HepG2 (cell line): ENCODE data around the gene GMEB2. TPM values are rescaled to one million over a fixed set of nuclear protein-coding genes. Genes with fewer than 3 reads are reported as not detected.

Experiments used
- CENPX ChIP-seq: sonication (generic); formaldehyde crosslinking; IDR thresholded peaks from 2 replicates; pipeline ENCODE4 v1.9.0; 2021; ENCODE audit warnings: mild to moderate bottlenecking, missing genetic modification reagents, moderate library complexity
- CREBL2 ChIP-seq: sonication (generic); formaldehyde crosslinking; IDR thresholded peaks from 2 replicates; pipeline ENCODE4 v1.8.1; 2023; ENCODE audit warnings: missing genetic modification reagents, mild to moderate bottlenecking, borderline replicate concordance
- HOXA5 ChIP-seq: sonication (generic); formaldehyde crosslinking; IDR thresholded peaks from 2 replicates; pipeline ENCODE4 v1.4.0; 2020; ENCODE audit warnings: missing genetic modification reagents
- IRF2 ChIP-seq: IDR thresholded peaks from 2 replicates; pipeline ENCODE4 v1.6.1; 2018; ENCODE audit warnings: missing genetic modification reagents, missing compliant biosample characterization
- KDM2A ChIP-seq: sonication (generic); formaldehyde crosslinking; IDR thresholded peaks from 2 replicates; pipeline ENCODE4 v1.4.0; 2020; ENCODE audit warnings: low read depth, missing genetic modification reagents, borderline replicate concordance
- KMT2A ChIP-seq: sonication (generic); formaldehyde crosslinking; IDR thresholded peaks from 2 replicates; pipeline ENCODE4 v1.4.0; 2020; ENCODE audit warnings: missing genetic modification reagents
- MATR3 ChIP-seq: sonication (generic); formaldehyde crosslinking; IDR thresholded peaks from 2 replicates; pipeline ENCODE4 v1.4.0; 2020; ENCODE audit warnings: missing genetic modification reagents
- NPAS2 ChIP-seq: sonication (generic); formaldehyde crosslinking; IDR thresholded peaks from 2 replicates; pipeline ENCODE4 v1.8.0; 2022; ENCODE audit warnings: mild to moderate bottlenecking, missing genetic modification reagents, borderline replicate concordance
- RBM39 ChIP-seq: fragments of 200-400 bp; formaldehyde crosslinking; IDR thresholded peaks from one replicate; pipeline ENCODE4 v1.6.1; 2018; ENCODE audit warnings: antibody characterized with exemption, mild to moderate bottlenecking, low read depth, low read length; ENCODE audit not compliant: poor library complexity, severe bottlenecking
- RFX3 ChIP-seq: IDR thresholded peaks from 2 replicates; pipeline ENCODE4 v1.6.1; 2016; ENCODE audit warnings: missing biosample characterization, missing genetic modification reagents
- SNRNP70 ChIP-seq: fragments of 200-400 bp; formaldehyde crosslinking; IDR thresholded peaks from 2 replicates; pipeline ENCODE4 v1.6.1; 2017; ENCODE audit warnings: mild to moderate bottlenecking, low read depth, low read length, moderate library complexity
- SRSF4 ChIP-seq: fragments of 200-400 bp; formaldehyde crosslinking; IDR thresholded peaks from one replicate; pipeline ENCODE4 v1.6.1; 2018; ENCODE audit warnings: mild to moderate bottlenecking, low read depth, low read length, moderate library complexity; ENCODE audit not compliant: poor library complexity, severe bottlenecking
- ZNF136 ChIP-seq: sonication (generic); formaldehyde crosslinking; IDR thresholded peaks from 2 replicates; pipeline ENCODE4 v1.8.1; 2022; ENCODE audit warnings: low read depth, mild to moderate bottlenecking, moderate library complexity, missing genetic modification reagents
- ZNF281 ChIP-seq: sonication (generic); formaldehyde crosslinking; IDR thresholded peaks from 2 replicates; pipeline ENCODE4 v1.4.0; 2020; ENCODE audit warnings: missing genetic modification reagents, borderline replicate concordance
- ZNF597 ChIP-seq: sonication (generic); formaldehyde crosslinking; IDR thresholded peaks from 2 replicates; pipeline ENCODE4 v1.5.0; 2020; ENCODE audit warnings: missing genetic modification reagents
- ZNF766 ChIP-seq: sonication (generic); formaldehyde crosslinking; IDR thresholded peaks from 2 replicates; pipeline ENCODE4 v1.5.0; 2020; ENCODE audit warnings: missing genetic modification reagents, borderline replicate concordance
- ZNF816 ChIP-seq: sonication (generic); formaldehyde crosslinking; IDR thresholded peaks from 2 replicates; pipeline ENCODE4 v1.8.0; 2022; ENCODE audit warnings: missing genetic modification reagents, mild to moderate bottlenecking, borderline replicate concordance
- ZNF850 ChIP-seq: sonication (generic); formaldehyde crosslinking; conservative IDR thresholded peaks from 2 replicates; pipeline ENCODE4 v1.9.0; 2021; ENCODE audit warnings: mild to moderate bottlenecking, missing genetic modification reagents
- ZSCAN25 ChIP-seq: sonication (generic); formaldehyde crosslinking; IDR thresholded peaks from 2 replicates; pipeline ENCODE4 v1.8.0; 2022; ENCODE audit warnings: mild to moderate bottlenecking, missing genetic modification reagents
- polyA plus RNA-seq, 8 experiments: library from polyadenylated mRNA; depleted of rRNA in 3 of 8; stranded (reverse) in 7 of 8; unstranded in 1 of 8; fragments of >200 nt; fragmentation: Illumina TruSeq in 4 of 8; extraction: Trizol in 4 of 8; gene quantifications; 2 replicates each; pipeline versions ENCODE4 v1.2.1 to v1.2.3, GENCODE V29; 2011 to 2016; ENCODE audit warnings: low read depth in 4 of 8, missing spikeins in 1 of 8, mixed read lengths in 1 of 8; ENCODE audit not compliant: insufficient read depth in 1 of 8
- total RNA-seq, 5 experiments: library from RNA; depleted of rRNA; stranded (reverse); fragments of >200 nt; fragmentation: Illumina TruSeq; extraction: Trizol; gene quantifications; 2 replicates each; pipeline ENCODE4 v1.2.3, GENCODE V29; 2016; ENCODE audit warnings: low read depth in 1 of 5

The GMEB2 gene
- total and polyA plus RNA-seq, 2 of the 13 experiments (the other 11 are each of a cell fraction or from before 2014, with no cell fraction given) = 10.6 to 12.4 TPM

- TF ChIP-seq SNRNP70 = no peak
- no peak for TF ChIP-seq MATR3
- no peak for TF ChIP-seq CENPX
- TF ChIP-seq SRSF4 = no peak
- TF ChIP-seq ZNF766 (CRISPR knock-in tag) = no peak
- TF ChIP-seq ZNF816 (CRISPR knock-in tag) = no peak
- no peak for TF ChIP-seq ZNF136 (CRISPR knock-in tag)
- no peak for TF ChIP-seq CREBL2
- peak; percentile 48; the same call in 1 of the 2 replicates for TF ChIP-seq KDM2A (CRISPR knock-in tag)
- no peak for TF ChIP-seq ZNF850 (CRISPR knock-in tag)
- TF ChIP-seq IRF2 = no peak; the same call in 1 of the 2 replicates
- TF ChIP-seq ZNF281 (CRISPR knock-in tag) = no peak
- TF ChIP-seq RFX3 (CRISPR knock-in tag) = no peak
- TF ChIP-seq RBM39 = no peak
- TF ChIP-seq KMT2A (CRISPR knock-in tag) = 0 out of 2 replicates have a peak, but pooled peaks have one; percentile 52
- no peak for TF ChIP-seq ZNF597
- 0 out of 2 replicates have a peak, but pooled peaks have one; percentile 27 for TF ChIP-seq ZSCAN25
- TF ChIP-seq HOXA5 (CRISPR knock-in tag) = no peak; the same call in 1 of the 2 replicates
- no peak for TF ChIP-seq NPAS2 (CRISPR knock-in tag)
Observed at GRCh38 chr20:63574829-63575743, 51.8 kb downstream of the GMEB2 start (continued).
